GM19328 (cell line): Measurements from ENCODE around the gene KLF7.
"Not testable (repeated sequence)": the region's sequence is repeated elsewhere in the genome, so short reads cannot be mapped to it uniquely, and the experiment has no call there.

Experiments used
- ATAC-seq: cut with Tn5 transposase; IDR thresholded peaks from one replicate; pipeline ENCODE4 v1.9.1; 2021; ENCODE audit warnings: mild to moderate bottlenecking, moderate library complexity; ENCODE audit not compliant: unreplicated experiment

KLF7 gene

GRCh38 chr2:207037023-207037422 lies 128.7 kb downstream of the KLF7 start:
- not testable (repeated sequence) for ATAC-seq

- no peak for ATAC-seq
Observed at GRCh38 chr2:207035875-207036274, 129.9 kb downstream of the KLF7 start.

- ATAC-seq, result no peak
Observed at GRCh38 chr2:207032490-207032889, 133.3 kb downstream of the KLF7 start.
